BJ (cell line): ENCODE data around the gene CLRN1. TPM values are rescaled to one million over a fixed set of nuclear protein-coding genes. Genes with fewer than 3 reads are reported as not detected.

Experiments used
- CTCF ChIA-PET: fragments of 350-600 bp; formaldehyde crosslinking; extraction: SDS; loops from one replicate; lab custom pipeline; 2021; ENCODE audit warnings: antibody characterized with exemption, inconsistent platforms; lab: Yijun Ruan, JAX
- POLR2A ChIA-PET: fragments of 300-600 bp; sonication (Branson Sonifier 250); formaldehyde crosslinking; extraction: SDS; loops from one replicate; lab custom pipeline; 2021; ENCODE audit warnings: antibody characterized with exemption; lab: Charles Lee
- DNase-seq: peaks from one replicate; pipeline ENCODE4 v3.0.0-alpha.2; 2011; ENCODE audit warnings: low read depth
- H3K27me3 ChIP-seq: 2 replicates; pipeline ENCODE4 v1.6.0; 2011; ENCODE audit warnings: low read length; ENCODE audit not compliant: control insufficient read depth, insufficient read depth
- H3K36me3 ChIP-seq: 2 replicates; pipeline ENCODE4 v1.5.1; 2011; ENCODE audit warnings: low read length; ENCODE audit not compliant: control insufficient read depth, insufficient read depth
- H3K4me3 ChIP-seq: 2 replicates; pipeline ENCODE4 v1.5.1; 2011; ENCODE audit warnings: low read depth, mild to moderate bottlenecking, control low read depth, low read length
- polyA minus RNA-seq: library from RNA; depleted of rRNA, polyadenylated mRNA; stranded (reverse); fragments of >200 nt; gene quantifications from 2 replicates; pipeline ENCODE4 v1.2.3, GENCODE V29; 2011; rRNA and poly(A)+ RNA removed
- polyA plus RNA-seq: library from polyadenylated mRNA; depleted of rRNA; stranded (reverse); fragments of >200 nt; gene quantifications from 2 replicates; pipeline ENCODE4 v1.2.3, GENCODE V29; 2011; rRNA removed
- TF ChIP-seq, protein P1 (sequence below): IDR thresholded peaks from 2 replicates; pipeline ENCODE4 v1.5.1; 2011; ENCODE audit warnings: low read depth, mild to moderate bottlenecking, control low read depth, inconsistent platforms, low read length, moderate library complexity; ENCODE audit not compliant: insufficient read depth

CLRN1 gene, protein sequence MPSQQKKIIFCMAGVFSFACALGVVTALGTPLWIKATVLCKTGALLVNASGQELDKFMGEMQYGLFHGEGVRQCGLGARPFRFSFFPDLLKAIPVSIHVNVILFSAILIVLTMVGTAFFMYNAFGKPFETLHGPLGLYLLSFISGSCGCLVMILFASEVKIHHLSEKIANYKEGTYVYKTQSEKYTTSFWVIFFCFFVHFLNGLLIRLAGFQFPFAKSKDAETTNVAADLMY
- polyA plus RNA-seq, result not detected in 2 replicates
- not detected in 2 replicates for polyA minus RNA-seq

- ChIA-PET CTCF (no interaction called here), POLR2A (no interaction called here)
- peaks cover 2% of the 10 kb centered on the region for H3K27me3 ChIP-seq
- no peak within 1 kb of the TSS for H3K4me3 ChIP-seq
- TF ChIP-seq, protein P1, sequence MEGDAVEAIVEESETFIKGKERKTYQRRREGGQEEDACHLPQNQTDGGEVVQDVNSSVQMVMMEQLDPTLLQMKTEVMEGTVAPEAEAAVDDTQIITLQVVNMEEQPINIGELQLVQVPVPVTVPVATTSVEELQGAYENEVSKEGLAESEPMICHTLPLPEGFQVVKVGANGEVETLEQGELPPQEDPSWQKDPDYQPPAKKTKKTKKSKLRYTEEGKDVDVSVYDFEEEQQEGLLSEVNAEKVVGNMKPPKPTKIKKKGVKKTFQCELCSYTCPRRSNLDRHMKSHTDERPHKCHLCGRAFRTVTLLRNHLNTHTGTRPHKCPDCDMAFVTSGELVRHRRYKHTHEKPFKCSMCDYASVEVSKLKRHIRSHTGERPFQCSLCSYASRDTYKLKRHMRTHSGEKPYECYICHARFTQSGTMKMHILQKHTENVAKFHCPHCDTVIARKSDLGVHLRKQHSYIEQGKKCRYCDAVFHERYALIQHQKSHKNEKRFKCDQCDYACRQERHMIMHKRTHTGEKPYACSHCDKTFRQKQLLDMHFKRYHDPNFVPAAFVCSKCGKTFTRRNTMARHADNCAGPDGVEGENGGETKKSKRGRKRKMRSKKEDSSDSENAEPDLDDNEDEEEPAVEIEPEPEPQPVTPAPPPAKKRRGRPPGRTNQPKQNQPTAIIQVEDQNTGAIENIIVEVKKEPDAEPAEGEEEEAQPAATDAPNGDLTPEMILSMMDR, result no peak
- H3K36me3 ChIP-seq, result no peaks in the 10 kb centered on the region
- DNase-seq, result no peak
These were observed at the start of gene CLRN1 for GRCh38 chr3:150972366-150973071. TSS of gene CLRN1 (minus strand) at chr3:150972727. CDS start at chr3:150972708, 19 bp downstream.

GRCh38 chr3:151016478-151016795 is 43.9 kb upstream of the CLRN1 start:
- ChIA-PET CTCF (interaction anchor here (1.7 kb wide), 1 partner anchor 130 kb away, joined by 4 read pairs; no protein-coding TSS in a partner anchor), POLR2A (no interaction called here)
- Histone ChIP-seq H3K36me3 (no peaks in the 10 kb centered on the region), H3K4me3 (no peak overlapping the region), H3K27me3 (no peaks in the 10 kb centered on the region)
- TF ChIP-seq, protein P1, result no peak
- peak; percentile 43 for DNase-seq

GRCh38 chr3:151015767-151016477 is 43.4 kb upstream of the CLRN1 start:
- peak; percentile 50 for DNase-seq
- H3K36me3 ChIP-seq, result no peaks in the 10 kb centered on the region
- no peak overlapping the region for H3K4me3 ChIP-seq
- ChIA-PET CTCF (interaction anchor here (1.7 kb wide), 1 partner anchor 131 kb away, joined by 4 read pairs; no protein-coding TSS in a partner anchor), POLR2A (interaction anchor here (0.5 kb wide), 1 partner anchor 8 kb away, joined by 5 read pairs; no protein-coding TSS in a partner anchor)
- H3K27me3 ChIP-seq, result no peaks in the 10 kb centered on the region
- TF ChIP-seq, protein P1, result no peak

DNA sequence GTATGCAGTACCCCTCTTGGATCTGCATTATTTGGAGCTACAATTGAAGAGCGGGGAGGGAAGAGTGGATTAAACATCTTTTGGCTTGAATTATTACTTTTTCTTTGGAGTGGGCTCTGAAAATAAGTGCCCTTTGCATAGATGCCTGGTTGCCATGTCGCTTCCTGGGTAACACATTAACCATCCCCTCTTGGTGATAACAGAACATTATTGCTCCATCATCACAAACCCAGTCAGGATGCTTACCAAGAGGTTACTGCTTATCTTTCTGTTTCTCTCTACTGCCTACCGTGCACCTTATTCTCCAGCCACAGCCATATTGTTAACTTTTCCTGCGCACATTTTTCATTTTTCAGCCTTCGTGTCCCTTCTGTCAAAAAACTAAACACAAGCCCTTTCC is 42.7 kb upstream of the CLRN1 start:
- Histone ChIP-seq H3K27me3 (no peaks in the 10 kb centered on the region), H3K4me3 (no peak overlapping the region), H3K36me3 (no peaks in the 10 kb centered on the region)
- DNase-seq, result no peak
- CTCF ChIA-PET, result interaction anchor here (1.4 to 1.7 kb wide), 3 partner anchors 72 to 131 kb away, joined by 4 to 5 read pairs (median 4); no protein-coding TSS in a partner anchor
- POLR2A ChIA-PET, result no interaction called here
- TF ChIP-seq, protein P1, result no peak
